HG02938 (cell line): Measurements from ENCODE around the gene POU6F1.
"Not testable (repeated sequence)": the region's sequence is repeated elsewhere in the genome, so short reads cannot be mapped to it uniquely, and the experiment has no call there.

Experiments used
- ATAC-seq: cut with Tn5 transposase; IDR thresholded peaks from one replicate; pipeline ENCODE4 v1.9.1; 2021; ENCODE audit warnings: mild to moderate bottlenecking, moderate library complexity; ENCODE audit not compliant: unreplicated experiment

The POU6F1 gene

DNA sequence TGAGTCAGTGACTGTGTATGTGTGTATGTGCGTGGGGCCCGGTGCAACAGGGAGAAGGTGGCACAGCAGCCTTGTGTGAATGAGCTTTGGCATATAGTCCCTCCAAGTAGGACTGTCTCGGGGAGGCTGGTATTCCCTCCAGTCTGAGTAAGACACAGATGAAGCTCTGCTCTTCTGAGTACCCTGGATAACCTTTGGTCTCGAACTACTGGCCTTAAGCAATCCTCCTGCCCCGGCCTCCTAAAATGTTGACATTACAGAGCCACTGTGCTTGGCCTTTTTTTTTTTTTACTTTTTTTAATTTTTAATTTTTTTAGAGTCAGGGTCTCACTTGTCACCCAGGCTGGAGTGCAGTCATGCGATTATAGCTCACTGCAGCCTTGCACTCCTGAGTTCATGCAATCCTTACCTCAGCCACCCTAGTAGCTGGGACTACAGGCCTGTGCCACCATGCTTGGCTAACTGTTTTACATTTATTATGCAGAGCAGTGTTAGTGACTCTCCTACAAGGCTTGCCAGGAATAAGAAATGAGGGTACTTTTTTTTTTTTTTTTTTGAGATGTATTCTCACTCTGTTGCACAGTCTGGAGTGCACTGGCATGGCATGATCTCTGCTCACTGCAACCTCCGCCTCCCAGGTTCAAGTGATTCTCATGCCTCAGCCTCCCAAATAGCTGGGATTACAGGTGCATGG, 11.4 kb upstream of the POU6F1 start:
- ATAC-seq: no peak

DNA sequence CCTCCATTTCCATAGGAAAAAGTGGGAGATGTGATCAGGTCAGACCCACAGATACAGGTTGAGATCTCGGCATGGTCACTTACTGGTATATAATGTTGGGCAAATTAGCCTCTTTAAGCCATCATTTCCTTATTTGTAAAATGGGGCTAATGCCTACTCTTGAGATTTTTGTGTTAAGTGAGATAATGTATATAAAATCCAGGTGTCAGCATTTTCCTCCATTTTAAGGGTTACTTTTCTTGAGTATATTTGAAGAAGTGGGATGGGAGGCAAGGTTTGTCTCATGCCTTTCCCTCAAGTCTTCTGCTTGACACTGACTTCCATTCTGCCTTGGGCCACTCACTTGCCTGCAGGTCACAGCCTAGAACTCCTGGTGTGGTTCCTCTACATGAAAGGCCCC, 10.1 kb upstream of the POU6F1 start:
- no peak for ATAC-seq

DNA sequence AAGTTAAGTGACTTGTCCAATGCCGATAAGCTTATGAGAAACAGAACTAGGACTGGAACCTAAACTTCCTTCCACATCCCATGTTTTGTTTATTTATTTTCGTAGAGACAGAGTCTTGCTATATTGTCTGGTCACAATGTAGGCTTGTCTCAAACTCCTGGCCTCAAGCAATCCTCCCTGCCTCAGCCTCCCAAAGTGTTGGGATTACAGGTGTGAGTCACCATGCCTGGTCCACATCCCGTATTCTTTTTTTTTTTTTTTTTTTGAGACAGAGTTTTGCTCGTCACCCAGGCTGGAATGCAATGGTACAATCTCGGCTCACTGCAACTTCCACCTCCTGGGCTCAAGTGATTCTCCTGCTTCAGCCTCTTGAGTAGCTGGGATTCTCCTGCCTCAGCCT, 9.2 kb upstream of the POU6F1 start:
- ATAC-seq: not testable (repeated sequence)

DNA sequence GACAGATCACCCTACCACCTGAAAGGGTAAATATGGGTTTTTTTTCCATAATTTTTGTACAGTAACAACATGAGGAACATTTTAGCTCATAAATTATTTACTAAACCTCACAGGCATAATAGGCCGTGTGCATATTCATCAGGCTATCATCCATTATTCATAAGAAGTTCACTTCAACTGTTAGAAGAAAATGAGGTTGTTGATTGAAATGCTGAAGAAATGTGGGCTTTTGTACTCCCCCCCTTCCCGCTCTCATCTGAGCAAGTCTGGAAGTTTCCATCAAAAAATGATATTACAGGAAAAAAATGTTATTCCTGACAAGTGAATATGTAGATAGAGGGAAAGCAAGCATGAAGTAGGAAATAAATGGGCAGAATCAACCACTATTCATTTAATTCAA, 7.9 kb upstream of the POU6F1 start:
- ATAC-seq: no peak

DNA sequence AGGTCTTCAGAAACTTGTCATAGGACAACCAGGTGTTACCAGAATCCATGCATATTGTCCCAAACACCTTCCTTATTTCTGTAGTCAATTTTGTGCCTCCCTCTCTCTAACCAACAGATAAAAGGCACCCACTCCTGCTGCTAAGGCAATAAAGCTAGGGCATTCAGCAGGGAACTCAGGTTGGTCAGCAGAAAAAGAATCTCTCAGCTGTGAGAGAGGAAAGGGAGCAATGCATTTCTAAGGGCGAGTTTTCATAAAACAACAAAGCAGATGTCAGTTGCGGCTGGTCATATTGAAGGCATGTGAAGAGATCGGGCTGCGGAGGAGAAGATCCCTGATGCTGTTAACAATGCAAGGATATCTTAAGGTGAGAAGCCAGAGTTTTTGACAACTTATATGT, 7.4 kb upstream of the POU6F1 start:
- ATAC-seq: no peak

DNA sequence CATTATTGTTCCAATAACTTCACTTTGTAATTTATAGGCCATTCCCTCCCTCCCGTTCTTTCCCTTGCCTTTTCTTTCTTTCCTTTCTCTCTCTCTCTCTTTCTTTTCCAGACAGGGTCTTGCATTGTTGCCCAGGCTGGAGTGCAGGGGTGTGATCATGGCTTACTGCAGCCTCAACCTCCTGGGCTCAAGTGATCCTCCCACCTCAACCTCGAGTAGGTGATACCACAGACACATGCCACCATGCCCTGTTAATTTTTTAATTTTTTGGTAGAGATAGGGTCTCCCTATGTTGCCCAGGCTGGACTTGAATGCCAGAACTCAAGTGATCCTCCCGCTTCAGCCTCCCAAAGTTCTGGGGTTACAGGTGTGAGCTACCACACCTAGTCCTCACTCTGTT, 6.8 kb upstream of the POU6F1 start:
- ATAC-seq: no peak

DNA sequence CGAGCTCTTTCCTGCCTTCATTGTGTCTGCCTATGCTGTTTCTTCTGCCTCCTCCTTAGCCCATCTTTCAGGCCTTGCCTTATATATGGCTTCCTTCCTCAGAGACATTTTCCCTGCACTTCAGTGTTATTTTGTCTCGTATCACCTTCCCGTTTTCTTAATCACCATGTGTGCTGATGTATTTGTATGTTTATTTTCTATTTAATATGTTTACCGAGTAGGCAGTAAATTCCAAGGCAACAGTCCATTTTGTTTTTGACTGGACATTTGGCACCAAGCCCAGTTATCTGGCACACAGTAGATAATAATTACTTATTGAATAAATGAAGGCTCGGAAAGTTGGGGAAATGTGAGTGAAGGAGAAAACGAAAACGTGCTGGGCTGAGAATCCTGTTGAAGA, 4.6 kb upstream of the POU6F1 start:
- ATAC-seq: no peak

DNA sequence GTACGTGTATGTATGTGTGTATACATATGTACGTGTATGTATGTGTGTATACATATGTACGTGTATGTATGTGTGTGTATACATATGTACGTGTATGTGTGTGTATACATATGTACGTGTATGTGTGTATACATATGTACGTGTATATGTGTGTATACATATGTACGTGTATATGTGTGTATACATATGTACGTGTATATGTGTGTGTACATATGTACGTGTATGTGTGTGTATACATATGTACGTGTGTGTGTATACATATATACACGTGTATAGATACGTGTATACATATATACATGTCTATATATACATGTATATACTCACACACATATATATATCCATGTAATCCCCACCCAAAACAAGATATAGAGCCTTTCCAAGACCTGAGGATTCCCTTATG, 2.0 kb upstream of the POU6F1 start:
- ATAC-seq: not testable (repeated sequence)

DNA sequence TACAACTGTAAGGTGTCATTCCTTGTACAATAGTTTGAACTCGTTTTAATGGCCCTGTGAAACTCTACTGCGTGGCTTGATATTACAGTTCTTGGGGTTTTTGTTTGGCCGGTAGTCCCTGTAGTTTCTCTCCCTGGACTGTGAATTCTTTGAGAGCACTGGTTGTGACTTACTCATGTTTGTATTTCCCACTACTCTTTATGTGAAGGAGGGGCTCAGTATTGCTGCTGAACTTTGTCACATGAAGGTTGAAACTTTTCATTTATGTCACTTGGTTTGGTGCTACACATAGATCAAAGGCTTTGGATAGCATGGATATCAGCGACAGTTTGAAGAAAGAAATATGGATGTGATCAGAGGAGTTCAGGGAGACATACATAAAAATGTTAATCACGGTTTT, 1.5 kb upstream of the POU6F1 start:
- ATAC-seq: no peak

DNA sequence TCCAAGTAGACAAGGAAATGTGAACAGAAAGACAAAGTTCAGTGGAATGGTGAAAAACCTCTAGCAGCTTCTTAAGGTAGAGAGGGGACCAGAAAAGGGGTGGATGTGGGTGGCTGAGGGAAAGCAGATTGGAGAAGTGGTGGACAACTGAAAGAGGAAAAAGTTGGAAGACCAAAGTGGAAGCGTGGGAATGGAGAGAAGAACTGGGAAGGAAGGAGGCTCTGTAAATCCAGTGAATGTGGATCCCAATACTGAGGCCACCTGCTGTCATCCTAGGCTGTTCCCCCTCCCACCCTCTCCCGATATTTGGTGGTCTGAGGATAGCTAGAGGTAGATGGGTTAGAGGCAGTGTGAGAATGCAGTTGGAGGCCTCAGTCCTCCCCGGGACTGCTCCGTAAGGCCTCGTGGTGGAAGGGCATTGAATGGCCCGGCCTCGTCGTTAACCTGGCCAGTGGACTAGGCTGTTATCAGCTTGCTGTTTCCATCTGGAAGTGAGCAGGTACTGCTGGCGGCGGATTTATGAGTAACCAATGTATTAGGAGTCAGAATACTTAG, 822 bp upstream of the POU6F1 start:
- ATAC-seq: no peak

DNA sequence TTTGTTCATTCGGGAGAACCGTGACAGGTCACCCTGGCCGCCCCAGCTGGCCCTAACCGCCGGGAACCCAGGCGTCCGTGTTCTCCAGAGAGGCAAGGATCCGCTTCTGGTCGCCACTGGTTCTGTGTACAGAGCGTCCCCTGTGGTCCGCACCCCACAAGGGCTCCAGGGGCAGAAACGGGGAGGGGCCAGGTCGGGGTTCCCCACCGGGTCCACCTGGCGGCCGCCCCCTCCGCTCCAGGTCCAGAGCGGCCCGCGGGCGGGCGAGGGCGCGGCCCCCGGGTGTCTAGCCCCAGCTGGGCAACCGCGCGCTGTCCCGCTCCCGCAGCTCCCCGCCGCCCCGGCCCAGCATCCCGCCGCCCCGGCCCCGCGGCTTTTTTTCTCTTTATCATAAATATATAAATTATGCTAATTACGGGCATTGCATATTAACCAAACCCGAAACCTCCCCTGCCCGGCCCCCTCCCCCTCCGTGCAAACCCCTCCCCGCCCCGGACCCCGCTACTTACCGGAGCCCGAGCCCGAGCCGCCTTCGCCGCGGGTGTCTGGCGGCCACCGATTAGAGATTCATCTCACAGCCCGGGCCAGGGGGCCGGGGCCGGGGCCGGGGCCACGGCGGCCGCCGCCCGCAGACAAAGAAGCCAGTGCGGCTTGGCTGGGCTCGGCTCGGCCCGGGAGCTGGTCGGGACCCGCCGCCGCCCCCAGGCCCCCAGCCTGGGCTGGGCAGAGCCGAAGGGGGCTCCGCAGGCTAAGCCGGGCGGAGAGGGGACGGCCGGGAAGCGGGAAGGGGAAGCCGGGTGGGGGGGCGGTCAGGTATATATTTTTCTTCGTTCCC, 512 bp downstream of the POU6F1 start:
- ATAC-seq: peak; percentile 20

DNA sequence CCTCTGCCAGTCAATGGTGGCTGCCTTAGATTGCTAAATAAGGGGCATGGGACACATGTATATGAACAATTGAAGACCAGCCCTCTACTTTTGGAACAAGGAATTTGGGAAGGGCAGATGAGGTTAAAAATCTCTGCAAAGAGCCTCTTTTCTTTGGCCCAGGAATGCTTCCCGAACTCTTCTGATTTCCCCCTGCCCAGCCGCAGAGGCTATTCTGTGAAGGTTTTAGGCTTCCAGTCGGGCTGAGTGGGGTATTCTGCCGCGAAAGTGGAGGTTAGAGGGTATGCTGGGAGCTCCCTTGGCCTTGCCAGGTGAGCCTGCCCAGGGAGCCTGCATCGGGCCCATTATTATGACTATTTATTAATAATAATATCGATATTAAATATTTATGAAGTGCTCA, 1.2 kb downstream of the POU6F1 start:
- no peak for ATAC-seq

DNA sequence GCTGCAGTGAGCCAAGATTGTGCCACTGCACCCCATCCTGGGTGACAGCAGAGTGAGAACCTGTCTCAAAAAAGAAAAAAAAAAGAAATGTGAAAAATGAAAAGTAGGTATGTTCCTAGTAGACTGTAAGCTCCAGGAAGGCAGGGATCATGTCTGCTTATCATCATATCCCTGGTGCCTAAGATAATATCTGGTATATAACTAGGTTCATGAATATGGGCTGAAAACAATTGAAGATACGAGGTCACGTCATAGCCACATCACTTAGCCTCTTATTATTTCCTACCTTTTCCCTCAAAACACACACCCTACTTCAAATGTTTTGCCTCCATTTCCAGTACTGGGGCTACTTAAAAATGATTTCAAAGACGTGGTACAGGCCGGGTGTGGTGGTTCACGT, 3.0 kb downstream of the POU6F1 start:
- ATAC-seq: no peak

DNA sequence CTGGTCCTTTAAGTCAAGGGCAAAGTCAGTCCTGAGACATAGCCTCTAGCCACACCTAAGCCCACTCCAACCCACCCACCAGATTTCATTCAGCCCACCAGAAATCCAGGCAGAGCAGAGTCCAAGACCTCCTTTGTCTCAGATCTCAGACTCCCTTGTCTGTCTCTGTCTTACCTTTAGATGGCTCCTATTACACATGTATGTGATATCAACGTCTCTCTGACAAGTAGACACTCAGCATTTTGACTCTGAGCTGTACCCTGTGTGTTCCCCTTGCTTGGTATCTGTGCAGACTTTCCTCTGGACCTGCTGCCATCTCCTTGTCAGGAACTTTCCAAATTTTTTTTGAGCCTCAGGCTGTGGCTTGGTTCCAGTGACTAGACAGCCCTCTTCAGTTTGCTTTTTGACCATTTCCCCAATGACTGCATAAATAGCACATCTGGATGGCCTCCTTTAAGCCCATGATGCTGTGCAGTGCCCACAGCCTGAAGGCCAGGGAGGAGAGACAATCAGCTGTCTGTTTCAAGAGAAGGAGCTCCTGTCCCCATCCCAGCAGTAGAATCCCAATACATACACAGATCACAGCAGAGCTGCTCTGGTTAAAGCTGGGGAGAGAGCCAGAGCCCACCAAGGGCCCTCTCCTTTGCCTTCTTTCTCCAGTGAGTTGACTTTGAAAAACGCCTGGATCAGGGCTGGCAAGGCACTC, 7.0 kb downstream of the POU6F1 start:
- ATAC-seq: no peak

DNA sequence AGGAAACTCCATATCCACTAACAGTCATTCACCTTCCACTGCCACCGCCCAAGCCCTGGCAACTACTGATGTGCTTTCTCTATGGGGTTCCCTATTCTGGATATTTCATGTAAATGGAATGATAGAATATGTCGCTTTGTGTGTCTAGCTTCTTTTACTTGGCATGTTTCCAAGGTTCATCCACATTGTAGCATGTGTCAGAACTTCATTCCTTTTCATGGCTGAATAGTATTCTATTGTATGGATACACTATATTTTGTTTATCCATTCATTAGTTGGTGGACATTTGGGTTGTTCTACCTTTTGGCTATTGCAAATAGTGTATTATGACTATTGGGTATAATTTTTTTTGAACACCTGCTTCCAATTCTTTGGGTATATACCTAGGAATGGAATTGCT, 8.6 kb downstream of the POU6F1 start:
- no peak for ATAC-seq

DNA sequence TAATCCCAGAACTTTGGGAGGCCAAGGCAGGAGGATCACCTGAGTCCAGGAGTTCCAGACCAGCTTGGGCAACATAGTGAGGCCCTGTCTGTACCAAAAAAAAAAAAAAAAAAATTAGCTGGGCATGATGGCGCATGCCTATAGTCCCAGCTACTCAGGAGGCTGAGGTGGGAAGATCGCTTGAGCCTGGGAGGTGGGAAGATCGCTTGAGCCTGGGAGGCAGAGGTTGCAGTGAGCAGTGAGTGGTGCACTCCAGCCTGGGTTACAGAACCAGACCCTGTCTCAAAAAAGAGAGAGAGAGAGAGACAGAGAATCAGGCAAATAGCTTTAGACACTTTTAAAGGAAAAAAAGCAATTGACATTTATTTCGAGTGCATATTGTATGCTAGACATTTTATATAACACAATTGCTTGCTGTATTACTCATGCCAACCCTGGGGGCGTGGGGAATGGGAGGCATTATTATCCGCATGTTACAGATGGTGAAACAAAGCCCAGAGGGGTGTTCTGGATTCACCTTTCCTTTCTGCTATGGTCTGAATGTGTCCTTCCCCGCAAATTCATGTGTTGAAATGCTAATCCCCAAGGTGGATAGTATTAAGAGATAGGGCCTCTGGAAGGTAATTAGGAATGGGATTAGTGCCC, 9.7 kb downstream of the POU6F1 start:
- ATAC-seq: no peak

DNA sequence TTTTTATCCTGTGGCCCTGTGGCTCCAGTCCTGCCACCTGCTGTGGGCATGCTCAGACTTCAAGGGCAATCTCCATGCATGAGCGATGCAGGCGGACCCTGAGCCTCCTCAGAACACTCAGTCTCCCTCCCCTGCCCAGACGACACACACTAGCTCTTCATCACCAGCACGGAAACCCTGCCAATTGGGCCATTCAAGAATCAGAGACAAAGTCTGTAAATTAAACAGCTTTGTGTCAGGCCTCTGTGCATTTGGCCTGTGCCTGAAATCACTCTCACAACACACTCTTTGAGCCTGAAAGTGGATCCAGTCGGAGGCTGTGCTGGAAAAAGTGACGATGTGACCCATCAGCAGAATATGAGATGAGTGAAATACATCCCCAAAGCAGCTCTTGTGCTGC, 12.5 kb downstream of the POU6F1 start:
- no peak for ATAC-seq

DNA sequence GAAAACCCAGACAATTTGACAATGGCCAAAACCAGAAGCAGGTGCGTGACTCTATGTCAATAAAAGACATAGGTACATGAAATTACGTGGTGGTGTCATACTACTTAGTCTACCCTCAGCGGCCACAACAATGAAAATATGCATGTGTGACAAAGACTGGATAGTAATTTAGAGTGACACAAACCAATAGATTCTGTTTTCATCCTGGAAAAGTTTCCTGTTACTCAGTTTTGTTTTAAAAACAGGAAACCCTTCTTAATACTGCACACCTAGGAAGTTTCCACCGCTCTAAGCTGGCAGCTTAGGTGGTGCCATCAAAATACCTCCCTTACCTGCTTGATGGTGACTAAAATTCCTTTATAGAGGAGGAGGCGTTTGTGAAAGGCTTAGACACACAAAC, 15.1 kb downstream of the POU6F1 start:
- ATAC-seq: no peak

DNA sequence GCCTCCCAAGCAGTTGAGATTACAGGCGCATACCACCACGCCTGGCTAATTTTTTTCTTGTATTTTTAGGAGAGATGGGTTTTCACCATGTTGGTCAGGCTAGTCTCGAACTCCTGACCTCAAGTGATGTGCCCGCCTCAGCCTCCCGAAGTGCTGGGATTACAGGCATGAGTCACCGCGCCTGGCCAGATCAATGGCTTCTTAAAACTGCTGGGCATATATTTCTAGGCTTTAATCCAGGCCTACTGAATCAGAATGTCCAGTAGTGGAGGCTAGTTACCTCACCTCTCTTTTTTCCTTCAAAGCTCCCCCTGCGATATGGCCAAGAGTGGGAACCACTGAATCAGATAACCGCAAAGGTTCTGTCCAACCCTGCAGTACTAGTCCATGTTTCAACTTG, 17.1 kb downstream of the POU6F1 start:
- ATAC-seq: no peak

DNA sequence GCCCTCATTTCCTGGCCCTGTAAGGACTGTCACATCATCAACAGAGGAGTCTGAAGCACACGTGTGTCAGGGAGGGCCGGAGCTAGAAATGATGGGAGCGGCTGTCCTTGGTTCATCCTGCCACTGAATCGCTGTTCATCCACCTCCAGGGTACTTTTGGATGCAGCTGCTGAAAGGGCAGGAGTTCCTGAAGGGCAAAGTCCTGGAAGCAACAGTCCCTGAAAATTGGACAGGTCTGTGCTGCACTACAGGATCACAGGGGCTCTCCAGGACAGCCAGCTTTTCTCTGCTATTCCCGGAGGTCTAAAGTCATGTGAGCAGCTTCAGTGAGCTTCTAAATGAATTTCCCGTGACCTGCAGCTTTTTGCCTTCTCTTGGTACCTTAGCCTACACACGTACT, 17.7 kb downstream of the POU6F1 start:
- no peak for ATAC-seq

DNA sequence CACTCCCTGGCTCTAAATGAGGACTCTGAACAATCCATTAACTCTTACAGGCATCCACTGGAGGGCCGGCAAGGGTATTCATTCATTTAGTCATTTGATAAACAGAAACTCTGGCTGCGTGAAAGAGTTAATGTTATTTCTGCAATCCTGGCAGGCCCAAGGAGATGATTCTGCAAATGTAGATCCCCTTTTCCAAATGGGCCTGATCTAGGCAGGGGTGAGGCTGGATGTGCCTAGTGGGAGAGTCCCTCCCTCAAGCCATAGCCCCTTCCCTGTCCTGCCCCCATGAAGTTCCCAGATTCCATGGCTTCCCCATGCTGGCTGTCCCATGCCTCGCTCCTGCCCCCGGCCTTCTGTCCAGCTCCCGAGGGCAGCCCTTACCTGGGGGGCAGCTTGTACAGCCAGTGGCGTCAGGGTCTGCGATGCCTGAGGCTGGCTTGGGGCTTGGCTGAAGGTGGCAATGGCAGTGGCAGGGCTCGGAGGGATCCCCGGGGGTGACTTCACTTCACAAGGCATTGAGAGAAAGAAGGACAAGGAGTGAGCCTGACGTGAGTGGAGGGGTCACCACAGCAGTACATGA, 18.4 kb downstream of the POU6F1 start:
- no peak for ATAC-seq
